PC-9 (cell line): Measurements from ENCODE around the gene CSNK1D. TPM values are rescaled to one million over a fixed set of nuclear protein-coding genes. Genes with fewer than 3 reads are reported as not detected.

Experiments
- BruUV-seq: library from RNA; stranded (reverse); fragments of 400-500 nt; replicated peaks from 2 replicates; lab custom pipeline; 2021; lab: Mats Ljungman, UMichigan
- CTCF ChIA-PET: fragments of 300-600 bp; sonication (Branson Sonifier 250); formaldehyde crosslinking; loops from one replicate; lab custom pipeline; 2022; ENCODE audit warnings: antibody characterized with exemption; lab: Charles Lee
- POLR2A ChIA-PET: fragments of 300-600 bp; sonication (Branson Sonifier 250); formaldehyde crosslinking; loops from one replicate; lab custom pipeline; 2022; ENCODE audit warnings: antibody characterized with exemption; ENCODE audit not compliant: unreplicated experiment; lab: Charles Lee
- DNase-seq, 2 experiments: peaks; one replicate each; pipeline versions ENCODE4 v3.0.0 to v3.0.0-alpha.2; 2015 to 2022; ENCODE audit warnings: mixed read lengths in 1 of 2
- H2AFZ ChIP-seq: fragments of 200-600 bp; sonication (generic); 2 replicates; pipeline ENCODE4 v1.8.1; 2017; ENCODE audit warnings: antibody characterized with exemption
- H3F3A ChIP-seq: fragments of 200-600 bp; sonication (generic); 2 replicates; pipeline ENCODE4 v1.8.1; 2017; ENCODE audit warnings: antibody characterized with exemption, mild to moderate bottlenecking, low read depth; ENCODE audit not compliant: insufficient read depth
- H3K27ac ChIP-seq: fragments of 200-600 bp; sonication (generic); 2 replicates; pipeline ENCODE4 v1.6.1; 2016; ENCODE audit warnings: mixed run types
- H3K27me3 ChIP-seq: fragments of 200-600 bp; sonication (generic); 2 replicates; pipeline ENCODE4 v1.6.1; 2016; ENCODE audit warnings: low read depth, mixed run types; ENCODE audit not compliant: insufficient read depth
- H3K36me3 ChIP-seq: fragments of 200-600 bp; sonication (generic); 2 replicates; pipeline ENCODE4 v1.6.1; 2016; ENCODE audit warnings: low read depth, mixed run types
- H3K4me1 ChIP-seq: fragments of 200-600 bp; sonication (generic); replicated peaks from 2 replicates; pipeline ENCODE4 v1.6.1; 2016; ENCODE audit warnings: mixed run types; ENCODE audit not compliant: insufficient read depth
- H3K4me2 ChIP-seq: fragments of 200-600 bp; sonication (generic); 2 replicates; pipeline ENCODE4 v1.6.1; 2017; ENCODE audit warnings: mixed run types
- H3K4me3 ChIP-seq: fragments of 200-600 bp; sonication (generic); 2 replicates; pipeline ENCODE4 v1.6.1; 2016; ENCODE audit warnings: mixed run types
- H3K79me2 ChIP-seq: fragments of 200-600 bp; sonication (generic); 2 replicates; pipeline ENCODE4 v1.6.1; 2017; ENCODE audit warnings: low read depth, mixed run types
- H3K9me2 ChIP-seq: fragments of 200-600 bp; sonication (generic); 2 replicates; pipeline ENCODE4 v1.8.1; 2017; ENCODE audit warnings: mild to moderate bottlenecking; ENCODE audit not compliant: insufficient read depth
- H3K9me3 ChIP-seq: fragments of 200-600 bp; sonication (generic); 2 replicates; pipeline ENCODE4 v1.8.1; 2016; ENCODE audit warnings: low read depth; ENCODE audit not compliant: insufficient read depth
- H4K20me1 ChIP-seq: fragments of 200-600 bp; sonication (generic); 2 replicates; pipeline ENCODE4 v1.8.1; 2017; ENCODE audit not compliant: insufficient read depth
- CTCF ChIP-seq: fragments of 200-600 bp; sonication (generic); conservative IDR thresholded peaks from 2 replicates; pipeline ENCODE4 v1.6.1; 2017; ENCODE audit warnings: mixed run types, antibody characterized with exemption, mild to moderate bottlenecking, moderate library complexity
- EZH2 ChIP-seq: fragments of 200-600 bp; sonication (generic); IDR thresholded peaks from 2 replicates; pipeline ENCODE4 v1.8.0; 2017; ENCODE audit warnings: antibody characterized with exemption, low read depth
- intact Hi-C: fragments of 100-400 bp; cut with micrococcal nuclease; formaldehyde crosslinking; loops from one replicate; pipeline ENCODE4 v1.10.0; 2022; ENCODE audit not compliant: unreplicated experiment
- total RNA-seq: library from RNA; stranded (reverse); gene quantifications from 2 replicates; pipeline ENCODE4 v1.2.3, GENCODE V29; 2021

The CSNK1D gene
- total RNA-seq, 1 experiment from 2014 or later = 181 TPM

DNA sequence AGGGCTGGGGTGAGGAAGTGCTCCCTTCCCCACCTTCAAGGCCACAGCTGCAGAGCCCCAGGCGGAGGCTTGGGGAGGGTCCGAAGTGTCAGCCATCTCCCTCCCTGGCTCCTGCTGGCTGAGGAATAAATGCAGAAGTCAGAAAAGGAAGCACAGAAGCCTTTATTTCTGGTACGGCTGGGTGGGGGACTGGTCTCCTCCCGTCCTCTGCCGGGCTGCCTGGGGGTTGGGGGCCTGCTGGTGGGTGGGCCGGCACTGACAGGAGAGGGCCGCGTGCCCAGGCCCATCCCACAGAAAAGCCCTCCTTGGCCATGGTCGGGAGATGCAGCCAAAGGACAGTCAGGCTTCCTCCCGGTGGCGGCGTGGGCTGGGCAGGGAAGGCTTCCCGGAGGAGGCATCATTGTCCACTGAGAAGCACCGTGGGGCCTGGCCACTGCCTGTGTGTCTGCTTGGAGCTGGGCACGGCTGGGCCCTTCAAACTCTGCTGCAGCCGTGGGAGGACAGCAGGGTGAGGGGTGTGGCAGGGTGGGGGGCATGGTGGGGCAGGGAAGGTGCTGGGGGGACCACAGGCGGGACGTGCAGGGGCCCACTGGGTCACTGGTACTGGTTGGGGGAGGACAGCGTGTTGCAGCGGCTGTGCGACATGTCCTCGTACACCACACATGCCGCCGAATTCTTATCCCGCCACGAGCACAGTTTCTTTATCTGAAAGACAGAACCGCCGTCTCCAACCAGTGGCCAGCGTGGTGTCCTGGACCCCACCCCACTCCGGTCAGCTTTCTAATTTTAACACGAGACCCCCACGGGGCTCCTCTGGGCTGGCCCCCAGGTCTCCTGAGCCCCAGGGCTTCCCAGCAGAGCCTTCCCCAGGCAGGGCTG, 41.5 kb upstream of the CSNK1D start:
- ChIA-PET POLR2A (no interaction called here), CTCF (no interaction called here)
- BruUV-seq = no TSS peak
- Histone ChIP-seq H4K20me1 (no peaks in the 10 kb centered on the region), H3K79me2 (no peaks in the 10 kb centered on the region), H3K9me2 (no peaks in the 10 kb centered on the region), H3K4me1 (no peaks in the 10 kb centered on the region), H3K9me3 (no peaks in the 10 kb centered on the region), H3K27me3 (no peaks in the 10 kb centered on the region), H3K4me3 (no peak overlapping the region), H3K27ac (no peak overlapping the region), H2AFZ (no peak overlapping the region), H3F3A (no peaks in the 10 kb centered on the region), H3K36me3 (no peaks in the 10 kb centered on the region), H3K4me2 (no peak overlapping the region)
- intact Hi-C loops = no loop called here
- TF ChIP-seq CTCF (no peak), EZH2 (no peak)
- DNase-seq = no peak

DNA sequence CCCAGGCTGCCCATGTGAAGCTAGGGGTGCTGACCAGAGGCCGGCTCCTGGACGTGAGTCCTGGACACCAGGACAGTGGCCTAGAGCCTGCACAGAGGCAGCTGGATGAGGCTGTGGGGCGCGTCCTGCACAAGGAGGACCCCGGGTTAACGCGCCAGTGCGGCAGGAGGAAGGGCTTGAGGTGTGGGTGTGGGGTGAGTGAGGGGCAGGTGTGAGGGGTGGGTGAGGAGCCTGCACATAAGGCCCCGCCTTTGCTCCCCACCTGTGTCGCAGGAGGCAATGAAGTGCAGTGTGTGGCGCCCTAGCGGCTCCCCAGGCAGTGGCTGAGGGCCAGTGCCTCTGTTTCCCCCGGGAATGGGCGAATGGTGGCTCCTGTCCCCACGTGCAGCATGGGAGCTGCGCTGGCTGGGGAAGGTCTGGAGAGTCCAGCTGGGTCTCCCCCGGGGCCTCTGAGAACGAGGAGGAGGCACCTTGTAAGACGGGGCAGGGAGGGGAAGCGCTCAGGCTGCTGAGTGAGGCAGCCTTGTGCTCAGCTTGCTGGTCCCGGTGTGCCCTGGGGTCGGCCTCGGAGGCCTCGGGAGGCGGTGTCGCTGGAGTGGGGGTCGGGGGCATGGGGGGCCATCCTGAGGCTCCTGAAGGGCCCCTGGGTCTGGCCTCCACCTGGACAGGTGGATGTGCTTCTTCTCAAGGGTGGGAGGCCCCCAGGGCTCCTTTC, 40.7 kb upstream of the CSNK1D start:
- H2AFZ ChIP-seq = no peak overlapping the region
- no peaks in the 10 kb centered on the region for H3K4me1 ChIP-seq
- POLR2A ChIA-PET = no interaction called here
- H3K4me3 ChIP-seq = no peak overlapping the region
- no peak for DNase-seq
- H3K27ac ChIP-seq = no peak overlapping the region
- no peaks in the 10 kb centered on the region for H3K9me2 ChIP-seq
- H3K4me2 ChIP-seq = no peak overlapping the region
- H3K9me3 ChIP-seq = no peaks in the 10 kb centered on the region
- no peaks in the 10 kb centered on the region for H3K79me2 ChIP-seq
- H3K27me3 ChIP-seq = 0 out of 2 replicates have a peak, but pooled peaks cover 2% of the 10 kb centered on the region
- no peak for TF ChIP-seq EZH2
- no peak for TF ChIP-seq CTCF
- intact Hi-C loops = no loop called here
- H3F3A ChIP-seq = no peaks in the 10 kb centered on the region
- CTCF ChIA-PET = no interaction called here
- H3K36me3 ChIP-seq = no peaks in the 10 kb centered on the region
- no TSS peak for BruUV-seq
- no peaks in the 10 kb centered on the region for H4K20me1 ChIP-seq

GRCh38 chr17:82313195-82314011, 39.9 kb upstream of the CSNK1D start:
- H3K4me3 ChIP-seq = no peak overlapping the region
- H3K4me2 ChIP-seq = no peak overlapping the region
- H3K4me1 ChIP-seq = no peaks in the 10 kb centered on the region
- CTCF ChIA-PET = no interaction called here
- H3K27ac ChIP-seq = no peak overlapping the region
- POLR2A ChIA-PET = no interaction called here
- no peaks in the 10 kb centered on the region for H3K9me2 ChIP-seq
- no TSS peak for BruUV-seq
- no peak for TF ChIP-seq EZH2
- no peaks in the 10 kb centered on the region for H3F3A ChIP-seq
- intact Hi-C loops = no loop called here
- no peaks in the 10 kb centered on the region for H4K20me1 ChIP-seq
- H3K79me2 ChIP-seq = no peaks in the 10 kb centered on the region
- 0 out of 2 replicates have a peak, but pooled peaks cover 6% of the 10 kb centered on the region for H3K27me3 ChIP-seq
- no peak for DNase-seq
- H3K9me3 ChIP-seq = no peaks in the 10 kb centered on the region
- H3K36me3 ChIP-seq = no peaks in the 10 kb centered on the region
- H2AFZ ChIP-seq = no peak overlapping the region
